GM18499 (cell line): ENCODE data around the gene E2F6.

ENCODE experiments used
- ATAC-seq: cut with Tn5 transposase; IDR thresholded peaks from one replicate; pipeline ENCODE4 v1.9.1; 2021; ENCODE audit warnings: moderate number of reproducible peaks; ENCODE audit not compliant: insufficient read depth, unreplicated experiment

E2F6 gene

GRCh38 chr2:11494310-11494709, 28.3 kb upstream of the E2F6 start:
- no peak for ATAC-seq

GRCh38 chr2:11493282-11493681, 27.3 kb upstream of the E2F6 start:
- ATAC-seq, result no peak

- ATAC-seq, result no peak
Observed at GRCh38 chr2:11492720-11493119, 26.8 kb upstream of the E2F6 start.

- ATAC-seq, result no peak
Observed at GRCh38 chr2:11492244-11492643, 26.3 kb upstream of the E2F6 start.

GRCh38 chr2:11491348-11491933, 25.5 kb upstream of the E2F6 start:
- no peak for ATAC-seq

- no peak for ATAC-seq
Observed at GRCh38 chr2:11490194-11490593, 24.2 kb upstream of the E2F6 start.

GRCh38 chr2:11488809-11489208, 22.8 kb upstream of the E2F6 start:
- no peak for ATAC-seq

GRCh38 chr2:11483806-11484617, 18.1 kb upstream of the E2F6 start:
- no peak for ATAC-seq

- no peak for ATAC-seq
Observed at GRCh38 chr2:11482473-11483035, 16.6 kb upstream of the E2F6 start.

- ATAC-seq, result no peak
Observed at GRCh38 chr2:11481789-11482472, 16.0 kb upstream of the E2F6 start.

GRCh38 chr2:11481426-11481788, 15.4 kb upstream of the E2F6 start:
- ATAC-seq, result no peak

- no peak for ATAC-seq
Observed at GRCh38 chr2:11480859-11481258, 14.9 kb upstream of the E2F6 start.

GRCh38 chr2:11480406-11480805, 14.4 kb upstream of the E2F6 start:
- ATAC-seq, result no peak

- ATAC-seq, result no peak
Observed at GRCh38 chr2:11478899-11479605, 13.1 kb upstream of the E2F6 start.

- no peak for ATAC-seq
Observed at GRCh38 chr2:11477994-11478393, 12.0 kb upstream of the E2F6 start.

- ATAC-seq, result no peak
Observed at GRCh38 chr2:11473659-11474433, 7.9 kb upstream of the E2F6 start.

GRCh38 chr2:11467749-11468148, 1.8 kb upstream of the E2F6 start:
- no peak for ATAC-seq

- no peak for ATAC-seq
Observed at GRCh38 chr2:11467129-11467649, 1.2 kb upstream of the E2F6 start.

- ATAC-seq, result no peak
Observed at GRCh38 chr2:11466307-11467128, 557 bp upstream of the E2F6 start.
